H1 (cell line): ENCODE results near the gene RANBP3L. TPM values are rescaled to one million over a fixed set of nuclear protein-coding genes. Genes with fewer than 3 reads are reported as not detected.

Source experiments
- CTCF ChIP-seq, 3 experiments: IDR thresholded peaks; 1 replicate in 2 of 3; 2 replicates in 1 of 3; pipeline versions ENCODE4 v1.5.1 to v1.6.1; 2011; ENCODE audit warnings: low read length in 3 of 3, mild to moderate bottlenecking in 3 of 3, inconsistent platforms in 2 of 3, low read depth in 1 of 3, moderate library complexity in 1 of 3; ENCODE audit not compliant: insufficient read depth in 1 of 3; ENCODE audit errors: control extremely low read depth in 1 of 3
- EGR1 ChIP-seq: IDR thresholded peaks from 2 replicates; pipeline ENCODE4 v1.6.1; 2011; ENCODE audit warnings: low read depth, low read length, borderline replicate concordance
- GABPA ChIP-seq: IDR thresholded peaks from 2 replicates; pipeline ENCODE4 v1.6.1; 2011; ENCODE audit warnings: mild to moderate bottlenecking, low read length, moderate library complexity, borderline replicate concordance; ENCODE audit not compliant: insufficient read depth
- RBBP5 ChIP-seq: IDR thresholded peaks from 2 replicates; pipeline ENCODE4 v1.7.1; 2012; ENCODE audit warnings: low read depth, mild to moderate bottlenecking, inconsistent platforms, low read length, moderate library complexity, borderline replicate concordance
- RNF2 ChIP-seq: fragments of 200-900, 300-1000 bp; sonication (generic); IDR thresholded peaks from 2 replicates; pipeline ENCODE4 v1.7.1; 2016; ENCODE audit warnings: borderline replicate concordance, low read depth, mild to moderate bottlenecking, antibody characterized with exemption, low read length; ENCODE audit not compliant: poor library complexity, severe bottlenecking; ENCODE audit errors: missing control alignments
- SRF ChIP-seq: IDR thresholded peaks from 2 replicates; pipeline ENCODE4 v1.6.1; 2011; ENCODE audit warnings: mild to moderate bottlenecking, low read depth, low read length, moderate library complexity
- TCF12 ChIP-seq: IDR thresholded peaks from 2 replicates; pipeline ENCODE4 v1.6.1; 2011; ENCODE audit warnings: low read depth, mild to moderate bottlenecking, low read length
- polyA plus RNA-seq, 7 experiments: library from polyadenylated mRNA; depleted of rRNA in 3 of 7; stranded (reverse) in 5 of 7; unstranded in 2 of 7; fragments of >200 nt in 5 of 7; fragments of 200-250 nt in 2 of 7; gene quantifications; 1 replicate in 5 of 7; 2 replicates in 1 of 7; 4 replicates in 1 of 7; pipeline versions ENCODE4 v1.2.1 to v1.2.3, GENCODE V29; 2011 to 2013; ENCODE audit warnings: missing spikeins in 2 of 7, mixed read lengths in 2 of 7
- total RNA-seq: library from RNA; stranded (reverse); fragmentation: NEBNext Ultra II Directional; extraction: Animal tissue kit (Norgen Biotek cat#: 25700); gene quantifications from 2 replicates; pipeline ENCODE4 v1.2.1, GENCODE V29; 2021
- TF ChIP-seq, protein P1 (sequence below): IDR thresholded peaks from 2 replicates; pipeline ENCODE4 v1.6.1; 2011; ENCODE audit warnings: low read length, improper control_type of control experiment

Gene RANBP3L
- total and polyA plus RNA-seq, 2 of the 8 experiments (the other 6 are each of a cell fraction or from before 2014, with no cell fraction given): not detected

GRCh38 chr5:36298552-36298951 is 3.1 kb downstream of the RANBP3L start (continued):
- TF ChIP-seq, protein P1, sequence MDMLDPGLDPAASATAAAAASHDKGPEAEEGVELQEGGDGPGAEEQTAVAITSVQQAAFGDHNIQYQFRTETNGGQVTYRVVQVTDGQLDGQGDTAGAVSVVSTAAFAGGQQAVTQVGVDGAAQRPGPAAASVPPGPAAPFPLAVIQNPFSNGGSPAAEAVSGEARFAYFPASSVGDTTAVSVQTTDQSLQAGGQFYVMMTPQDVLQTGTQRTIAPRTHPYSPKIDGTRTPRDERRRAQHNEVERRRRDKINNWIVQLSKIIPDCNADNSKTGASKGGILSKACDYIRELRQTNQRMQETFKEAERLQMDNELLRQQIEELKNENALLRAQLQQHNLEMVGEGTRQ: no peak
- no peak for TF ChIP-seq CTCF (IDR thresholded peaks at IDR 0.05; ENCODE audit: control extremely low read depth in 1 of 3, insufficient read depth in 1 of 3, low read depth in 1 of 3, low read length in 3 of 3)
- TF ChIP-seq TCF12: no peak
- TF ChIP-seq SRF: no peak
- no peak for TF ChIP-seq EGR1
- TF ChIP-seq GABPA: no peak
- no peak for TF ChIP-seq RBBP5
- TF ChIP-seq RNF2: no peak
